ENCODE data around the gene RBM34.

GRCh38 chr1:235090406-235091069 is 70.5 kb downstream of the RBM34 start:
- TF ChIP-seq CTCF (IDR thresholded peaks at IDR 0.05): no peak
- no peak for TF ChIP-seq POLR2A (IDR thresholded peaks at IDR 0.05)

Measured in uterus (tissue), 2 donors.